Esophagus muscularis mucosa (tissue), 4 donors: ENCODE measurements around the gene SPPL2C. TPM values are rescaled to one million over a fixed set of nuclear protein-coding genes. Genes with fewer than 3 reads are reported as not detected.
"Not testable (repeated sequence)": the region's sequence is repeated elsewhere in the genome, so short reads cannot be mapped to it uniquely, and the experiment has no call there.

Experiments
- DNase-seq: peaks from one replicate; pipeline ENCODE4 v3.0.0-alpha.2; 2017; ENCODE audit errors: extremely low spot score
- H3K27ac ChIP-seq, 4 donors: fragments of 200-600 bp; sonication (generic); replicated peaks in 1 of 4; 1 replicate in 3 of 4; 2 replicates in 1 of 4; pipeline ENCODE4 v1.5.1; 2016 to 2019; ENCODE audit warnings: mild to moderate bottlenecking in 1 of 4
- H3K27me3 ChIP-seq, 4 donors: fragments of 200-600 bp; sonication (generic); one replicate each; pipeline versions ENCODE4 v1.5.1 to v1.6.0; 2016 to 2019
- H3K36me3 ChIP-seq, 4 donors: fragments of 200-600 bp; sonication (generic); one replicate each; pipeline ENCODE4 v1.5.1; 2016 to 2019
- H3K4me1 ChIP-seq, 4 donors: fragments of 200-600 bp; sonication (generic); one replicate each; pipeline ENCODE4 v1.5.1; 2016 to 2019
- H3K4me3 ChIP-seq, 4 donors: fragments of 200-600 bp; sonication (generic); 1 replicate in 2 of 4; 2 replicates in 2 of 4; pipeline ENCODE4 v1.5.1; 2016 to 2019; ENCODE audit warnings: mild to moderate bottlenecking in 4 of 4, moderate library complexity in 1 of 4
- H3K9me3 ChIP-seq, 4 donors: fragments of 200-600 bp; sonication (generic); 1 replicate in 3 of 4; 2 replicates in 1 of 4; pipeline ENCODE4 v1.5.1; 2016 to 2019
- EP300 ChIP-seq: sonication (generic); formaldehyde crosslinking; IDR thresholded peaks from one replicate; pipeline ENCODE4 v1.6.1; 2017; ENCODE audit warnings: antibody characterized with exemption
- POLR2A ChIP-seq: fragments of 450-650 bp; IDR thresholded peaks from one replicate; pipeline ENCODE4 v1.6.1; 2017; ENCODE audit warnings: antibody characterized with exemption, moderate library complexity, mild to moderate bottlenecking, low read depth
- POLR2AphosphoS5 ChIP-seq, 2 donors: sonication (generic); formaldehyde crosslinking; IDR thresholded peaks; one replicate each; pipeline ENCODE4 v1.6.1; 2017; ENCODE audit warnings: antibody characterized with exemption in 2 of 2
- WGBS: methylation state at CpG from one replicate; pipeline ENCODE4 v1.1.5; 2018; 5-methylcytosine and 5-hydroxymethylcytosine counted together
- intact Hi-C: fragments of 100-400 bp; cut with DNase I; formaldehyde crosslinking; loops from one replicate; pipeline ENCODE4 v1.15.1; 2023
- total RNA-seq, 4 donors: library from RNA; depleted of rRNA; stranded (reverse); fragments of >200 nt; gene quantifications; one replicate each; pipeline versions ENCODE4 v1.1.0 to v1.2.1, GENCODE V29; 2016
- TF ChIP-seq, protein P1 (sequence below), 3 experiments: fragments of 200-600 bp in 2 of 3; fragments of 450-650 bp in 1 of 3; sonication (generic) in 2 of 3; IDR thresholded peaks; one replicate each; pipeline ENCODE4 v1.5.1; 2017 to 2019; ENCODE audit warnings: antibody characterized with exemption in 3 of 3, mild to moderate bottlenecking in 2 of 3, moderate library complexity in 1 of 3

The SPPL2C gene
- total RNA-seq, 4 donors from 2014 or later = not detected

- Histone ChIP-seq H3K36me3 (no peaks in the 10 kb centered on the region), H3K4me1 (no peaks in the 10 kb centered on the region), H3K27me3 (peaks cover 0 to 55% (median 0%) of the 10 kb centered on the region in 4 donors), H3K27ac (no peak overlapping the region), H3K4me3 (no peak overlapping the region), H3K9me3 (no peaks in the 10 kb centered on the region)
- DNase-seq = no peak
- intact Hi-C loops = no loop called here
- 79% methylated on average over 7 of the region's 7 CpGs for WGBS
- TF ChIP-seq, protein P1, sequence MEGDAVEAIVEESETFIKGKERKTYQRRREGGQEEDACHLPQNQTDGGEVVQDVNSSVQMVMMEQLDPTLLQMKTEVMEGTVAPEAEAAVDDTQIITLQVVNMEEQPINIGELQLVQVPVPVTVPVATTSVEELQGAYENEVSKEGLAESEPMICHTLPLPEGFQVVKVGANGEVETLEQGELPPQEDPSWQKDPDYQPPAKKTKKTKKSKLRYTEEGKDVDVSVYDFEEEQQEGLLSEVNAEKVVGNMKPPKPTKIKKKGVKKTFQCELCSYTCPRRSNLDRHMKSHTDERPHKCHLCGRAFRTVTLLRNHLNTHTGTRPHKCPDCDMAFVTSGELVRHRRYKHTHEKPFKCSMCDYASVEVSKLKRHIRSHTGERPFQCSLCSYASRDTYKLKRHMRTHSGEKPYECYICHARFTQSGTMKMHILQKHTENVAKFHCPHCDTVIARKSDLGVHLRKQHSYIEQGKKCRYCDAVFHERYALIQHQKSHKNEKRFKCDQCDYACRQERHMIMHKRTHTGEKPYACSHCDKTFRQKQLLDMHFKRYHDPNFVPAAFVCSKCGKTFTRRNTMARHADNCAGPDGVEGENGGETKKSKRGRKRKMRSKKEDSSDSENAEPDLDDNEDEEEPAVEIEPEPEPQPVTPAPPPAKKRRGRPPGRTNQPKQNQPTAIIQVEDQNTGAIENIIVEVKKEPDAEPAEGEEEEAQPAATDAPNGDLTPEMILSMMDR (IDR thresholded peaks at IDR 0.05) = no peak
- TF ChIP-seq POLR2A (no peak), POLR2AphosphoS5 (IDR thresholded peaks at IDR 0.05) (no peak), EP300 (no peak)
These were observed 16.5 kb downstream of the SPPL2C start for GRCh38 chr17:45861165-45861564.

- H3K4me3 ChIP-seq, H3K9me3 ChIP-seq, H3K27ac ChIP-seq, H3K36me3 ChIP-seq, H3K4me1 ChIP-seq, intact Hi-C loops, DNase-seq: not testable (repeated sequence)
- H3K27me3 ChIP-seq = peaks cover 0 to 55% (median 0%) of the 10 kb centered on the region in 4 donors
- 94% methylated on average over 9 of the region's 9 CpGs for WGBS
These were observed 17.4 kb downstream of the SPPL2C start for GRCh38 chr17:45862127-45862526.

GRCh38 chr17:45863857-45864654, 19.4 kb downstream of the SPPL2C start:
- no peak for DNase-seq
- no peaks in the 10 kb centered on the region for H3K4me1 ChIP-seq
- no peaks in the 10 kb centered on the region for H3K36me3 ChIP-seq
- TF ChIP-seq POLR2AphosphoS5 (IDR thresholded peaks at IDR 0.05) = no peak
- TF ChIP-seq, protein P1 (IDR thresholded peaks at IDR 0.05) = no peak
- TF ChIP-seq EP300 = no peak
- TF ChIP-seq POLR2A = no peak
- no peak overlapping the region for H3K4me3 ChIP-seq
- no peak overlapping the region for H3K27ac ChIP-seq
- intact Hi-C loops = no loop called here
- 42% methylated on average over 6 of the region's 6 CpGs for WGBS
- H3K27me3 ChIP-seq = peaks cover 0 to 41% (median 0%) of the 10 kb centered on the region in 4 donors
- H3K9me3 ChIP-seq = no peaks in the 10 kb centered on the region

- no peak for DNase-seq
- H3K4me1 ChIP-seq = peaks cover 0 to 8% (median 4%) of the 10 kb centered on the region in 4 donors
- no peak for TF ChIP-seq POLR2AphosphoS5 (IDR thresholded peaks at IDR 0.05)
- TF ChIP-seq POLR2A = no peak
- TF ChIP-seq, protein P1 (IDR thresholded peaks at IDR 0.05) = no peak
- no peak for TF ChIP-seq EP300
- H3K27ac ChIP-seq = no peak overlapping the region
- no peaks in the 10 kb centered on the region for H3K36me3 ChIP-seq
- H3K9me3 ChIP-seq = no peaks in the 10 kb centered on the region
- intact Hi-C loops = no loop called here
- H3K4me3 ChIP-seq = no peak overlapping the region
- H3K27me3 ChIP-seq = peaks cover 0 to 27% (median 0%) of the 10 kb centered on the region in 4 donors
- 76% methylated on average over 6 of the region's 6 CpGs for WGBS
These were observed 22.5 kb downstream of the SPPL2C start for GRCh38 chr17:45867171-45867570.

- WGBS = 77% methylated on average over 8 of the region's 8 CpGs
- intact Hi-C loops = no loop called here
- H3K9me3 ChIP-seq = no peaks in the 10 kb centered on the region
- H3K36me3 ChIP-seq = no peaks in the 10 kb centered on the region
- peaks cover 0 to 8% (median 4%) of the 10 kb centered on the region in 4 donors for H3K4me1 ChIP-seq
- DNase-seq = no peak
- TF ChIP-seq POLR2A (no peak), EP300 (no peak), POLR2AphosphoS5 (IDR thresholded peaks at IDR 0.05) (no peak)
- TF ChIP-seq, protein P1 (IDR thresholded peaks at IDR 0.05) = no peak
- no peak overlapping the region for H3K27ac ChIP-seq
- H3K27me3 ChIP-seq = peaks cover 0 to 27% (median 0%) of the 10 kb centered on the region in 4 donors
- H3K4me3 ChIP-seq = no peak overlapping the region
These were observed 23.0 kb downstream of the SPPL2C start for GRCh38 chr17:45867702-45868101.
